CD4-positive, alpha-beta T cell treated with Interleukin-21 for 1 hour (primary cell): ENCODE data around the gene TMEM179.

ENCODE experiments used
- DNase-seq: peaks from one replicate; pipeline ENCODE4 v3.0.0-alpha.2; 2020

TMEM179 gene

GRCh38 chr14:104554088-104554607, 50.4 kb downstream of the TMEM179 start:
- DNase-seq, result no peak

GRCh38 chr14:104553166-104554087, 51.1 kb downstream of the TMEM179 start:
- DNase-seq, result no peak

GRCh38 chr14:104552738-104553125, 51.8 kb downstream of the TMEM179 start:
- DNase-seq, result no peak

- DNase-seq, result no peak
Observed at GRCh38 chr14:104551851-104552737, 52.5 kb downstream of the TMEM179 start.

GRCh38 chr14:104550861-104551728, 53.5 kb downstream of the TMEM179 start:
- no peak for DNase-seq

GRCh38 chr14:104550340-104550860, 54.2 kb downstream of the TMEM179 start:
- no peak for DNase-seq

- DNase-seq, result no peak
Observed at GRCh38 chr14:104549536-104550339, 54.8 kb downstream of the TMEM179 start.

GRCh38 chr14:104548802-104549535, 55.6 kb downstream of the TMEM179 start:
- DNase-seq, result no peak

GRCh38 chr14:104547998-104548700, 56.4 kb downstream of the TMEM179 start:
- DNase-seq, result no peak

- DNase-seq, result no peak
Observed at GRCh38 chr14:104547310-104547997, 57.1 kb downstream of the TMEM179 start.

- DNase-seq, result no peak
Observed at GRCh38 chr14:104546591-104547309, 57.8 kb downstream of the TMEM179 start.

GRCh38 chr14:104545942-104546501, 58.5 kb downstream of the TMEM179 start:
- DNase-seq, result no peak

- no peak for DNase-seq
Observed at GRCh38 chr14:104545151-104545941, 59.2 kb downstream of the TMEM179 start.

- no peak for DNase-seq
Observed at GRCh38 chr14:104544362-104544961, 60.1 kb downstream of the TMEM179 start.

GRCh38 chr14:104542871-104543830, 61.4 kb downstream of the TMEM179 start:
- DNase-seq, result no peak
